ENCODE measurements around the gene TENM4. TPM values are rescaled to one million over a fixed set of nuclear protein-coding genes. Genes with fewer than 3 reads are reported as not detected.

Gene TENM4
- total RNA-seq, 1 donor from 2014 or later = 11.9 TPM

DNA sequence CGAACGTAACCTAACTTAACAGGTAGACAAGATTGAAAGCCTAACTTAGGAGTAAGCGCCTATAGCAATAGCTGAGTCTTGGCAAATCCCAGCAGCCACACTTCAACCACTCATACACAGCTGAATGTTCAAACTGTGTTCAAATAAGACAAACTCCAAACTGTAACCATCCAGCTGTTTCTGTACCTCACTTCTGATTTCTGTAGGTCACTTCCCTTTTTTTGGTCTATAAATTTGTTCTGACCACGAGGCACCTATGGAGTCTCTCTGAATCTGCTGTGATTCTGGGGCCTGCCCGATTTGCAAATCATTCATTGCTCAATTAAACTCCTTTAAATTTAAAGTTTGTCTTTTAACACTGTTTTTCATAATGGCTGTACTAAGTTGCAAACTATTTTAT lies 8.2 kb upstream of the TENM4 start:
- H3K4me1 ChIP-seq = no peaks in the 10 kb centered on the region
- H3K36me3 ChIP-seq = no peaks in the 10 kb centered on the region
- no peak overlapping the region for H3K27ac ChIP-seq
- DNase-seq (ENCODE audit: low spot score in 2 of 2) = no peak
- H3K9me3 ChIP-seq = no peaks in the 10 kb centered on the region
- H3K27me3 ChIP-seq = no peaks in the 10 kb centered on the region
- intact Hi-C loops (cut with DNase I) = no loop called here
- TF ChIP-seq, protein P1, sequence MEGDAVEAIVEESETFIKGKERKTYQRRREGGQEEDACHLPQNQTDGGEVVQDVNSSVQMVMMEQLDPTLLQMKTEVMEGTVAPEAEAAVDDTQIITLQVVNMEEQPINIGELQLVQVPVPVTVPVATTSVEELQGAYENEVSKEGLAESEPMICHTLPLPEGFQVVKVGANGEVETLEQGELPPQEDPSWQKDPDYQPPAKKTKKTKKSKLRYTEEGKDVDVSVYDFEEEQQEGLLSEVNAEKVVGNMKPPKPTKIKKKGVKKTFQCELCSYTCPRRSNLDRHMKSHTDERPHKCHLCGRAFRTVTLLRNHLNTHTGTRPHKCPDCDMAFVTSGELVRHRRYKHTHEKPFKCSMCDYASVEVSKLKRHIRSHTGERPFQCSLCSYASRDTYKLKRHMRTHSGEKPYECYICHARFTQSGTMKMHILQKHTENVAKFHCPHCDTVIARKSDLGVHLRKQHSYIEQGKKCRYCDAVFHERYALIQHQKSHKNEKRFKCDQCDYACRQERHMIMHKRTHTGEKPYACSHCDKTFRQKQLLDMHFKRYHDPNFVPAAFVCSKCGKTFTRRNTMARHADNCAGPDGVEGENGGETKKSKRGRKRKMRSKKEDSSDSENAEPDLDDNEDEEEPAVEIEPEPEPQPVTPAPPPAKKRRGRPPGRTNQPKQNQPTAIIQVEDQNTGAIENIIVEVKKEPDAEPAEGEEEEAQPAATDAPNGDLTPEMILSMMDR (IDR thresholded peaks at IDR 0.05) = no peak
- no peak overlapping the region for H3K4me3 ChIP-seq

DNA sequence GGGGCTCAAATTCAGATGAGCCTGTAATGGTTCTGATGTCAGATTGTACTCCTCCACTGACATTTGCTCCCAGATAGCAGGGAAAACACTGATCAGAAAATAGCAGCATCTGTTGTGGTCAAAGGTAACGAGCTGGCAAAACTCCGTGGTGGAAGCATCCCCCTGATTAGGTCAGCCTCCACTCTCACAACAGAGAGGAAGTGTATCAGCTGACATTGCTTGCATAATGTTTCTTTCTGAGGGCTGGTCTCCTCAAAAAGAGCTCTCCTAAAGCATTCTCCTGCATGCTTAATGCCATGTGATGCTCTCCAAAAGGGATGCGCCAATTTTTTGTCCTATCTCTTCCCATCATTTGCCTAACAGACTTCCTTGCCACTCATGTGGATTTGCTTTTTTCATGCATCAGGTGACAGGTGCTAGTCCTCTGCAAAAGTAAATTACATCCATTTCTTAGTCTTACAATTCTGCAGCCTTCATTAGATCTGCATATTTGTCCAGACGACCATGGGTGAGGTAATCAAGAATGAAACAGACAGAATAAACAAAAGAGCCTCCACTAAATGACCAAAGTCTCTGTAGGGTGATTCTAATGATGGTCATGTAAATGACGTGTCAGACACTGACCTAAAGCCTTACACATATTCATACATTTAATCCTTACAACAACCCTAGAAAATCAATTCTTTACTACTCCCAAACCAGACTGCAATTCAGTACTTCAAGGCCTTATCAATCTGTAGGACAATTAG lies 6.4 kb upstream of the TENM4 start:
- Histone ChIP-seq H3K4me1 (no peaks in the 10 kb centered on the region), H3K36me3 (no peaks in the 10 kb centered on the region), H3K27me3 (no peaks in the 10 kb centered on the region), H3K27ac (no peak overlapping the region), H3K9me3 (no peaks in the 10 kb centered on the region), H3K4me3 (no peak overlapping the region)
- TF ChIP-seq, protein P1 (IDR thresholded peaks at IDR 0.05) = no peak
- no peak for DNase-seq (ENCODE audit: low spot score in 2 of 2)
- intact Hi-C loops (cut with DNase I) = no loop called here

DNA sequence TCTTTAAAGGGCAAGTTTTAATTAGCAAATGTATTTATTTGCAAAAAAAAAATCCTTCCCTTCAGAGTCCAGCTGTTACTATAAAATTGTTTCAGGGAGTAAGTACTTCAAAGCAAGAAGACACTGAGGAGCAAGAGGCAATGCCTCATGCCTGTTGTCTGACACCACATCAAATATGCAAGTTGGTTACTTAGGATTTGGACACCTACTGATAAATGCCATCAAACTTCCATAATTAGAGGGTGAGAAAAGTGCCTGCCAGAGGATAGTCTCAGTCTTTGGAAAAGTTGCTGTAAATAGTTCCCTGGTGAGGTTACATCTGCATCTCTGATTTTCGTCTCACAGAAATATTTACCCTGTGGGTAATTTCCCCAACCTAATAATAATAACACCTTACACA lies 4.1 kb upstream of the TENM4 start:
- Histone ChIP-seq H3K4me3 (no peak overlapping the region), H3K4me1 (no peaks in the 10 kb centered on the region), H3K36me3 (no peaks in the 10 kb centered on the region), H3K27me3 (no peaks in the 10 kb centered on the region), H3K27ac (no peak overlapping the region), H3K9me3 (no peaks in the 10 kb centered on the region)
- intact Hi-C loops (cut with DNase I) = no loop called here
- DNase-seq (ENCODE audit: low spot score in 2 of 2) = no peak
- TF ChIP-seq, protein P1 (IDR thresholded peaks at IDR 0.05) = no peak

DNA sequence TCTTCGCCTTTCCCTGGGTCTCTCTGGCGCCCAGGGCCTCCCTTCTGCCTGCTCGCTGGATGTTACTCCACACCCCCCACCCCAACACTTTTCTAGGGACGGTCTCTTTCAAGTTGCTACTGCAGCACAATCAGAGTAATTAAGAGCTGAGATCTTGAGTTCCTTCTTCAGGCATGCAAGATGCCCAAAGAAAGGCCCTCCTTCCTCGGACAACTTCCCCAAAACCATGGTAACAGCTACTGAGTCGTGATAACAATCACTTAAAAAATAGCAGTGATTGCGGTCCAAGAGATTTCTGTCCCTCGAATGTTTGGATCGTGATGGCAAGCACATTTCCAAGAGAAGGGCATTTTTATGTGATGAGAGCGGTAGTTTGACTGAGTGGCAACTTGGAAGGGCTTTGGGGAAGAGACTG lies 638 bp upstream of the TENM4 start:
- H3K27me3 ChIP-seq = no peaks in the 10 kb centered on the region
- peak overlapping the region; percentile 87 to 89 for H3K27ac ChIP-seq
- peak overlapping the region; percentile 71 to 73 for H3K4me3 ChIP-seq
- H3K9me3 ChIP-seq = no peaks in the 10 kb centered on the region
- H3K4me1 ChIP-seq = peaks cover 0 to 8% of the 10 kb centered on the region in 2 donors
- TF ChIP-seq, protein P1 (IDR thresholded peaks at IDR 0.05) = no peak
- intact Hi-C loops (cut with DNase I) = loop anchor here (2.0 kb wide), 2 partner anchors 27 to 41 kb away; no protein-coding TSS in a partner anchor
- H3K36me3 ChIP-seq = no peaks in the 10 kb centered on the region
- peak in 1 of 2 donors; percentile 67 for DNase-seq (ENCODE audit: low spot score in 2 of 2)

DNA sequence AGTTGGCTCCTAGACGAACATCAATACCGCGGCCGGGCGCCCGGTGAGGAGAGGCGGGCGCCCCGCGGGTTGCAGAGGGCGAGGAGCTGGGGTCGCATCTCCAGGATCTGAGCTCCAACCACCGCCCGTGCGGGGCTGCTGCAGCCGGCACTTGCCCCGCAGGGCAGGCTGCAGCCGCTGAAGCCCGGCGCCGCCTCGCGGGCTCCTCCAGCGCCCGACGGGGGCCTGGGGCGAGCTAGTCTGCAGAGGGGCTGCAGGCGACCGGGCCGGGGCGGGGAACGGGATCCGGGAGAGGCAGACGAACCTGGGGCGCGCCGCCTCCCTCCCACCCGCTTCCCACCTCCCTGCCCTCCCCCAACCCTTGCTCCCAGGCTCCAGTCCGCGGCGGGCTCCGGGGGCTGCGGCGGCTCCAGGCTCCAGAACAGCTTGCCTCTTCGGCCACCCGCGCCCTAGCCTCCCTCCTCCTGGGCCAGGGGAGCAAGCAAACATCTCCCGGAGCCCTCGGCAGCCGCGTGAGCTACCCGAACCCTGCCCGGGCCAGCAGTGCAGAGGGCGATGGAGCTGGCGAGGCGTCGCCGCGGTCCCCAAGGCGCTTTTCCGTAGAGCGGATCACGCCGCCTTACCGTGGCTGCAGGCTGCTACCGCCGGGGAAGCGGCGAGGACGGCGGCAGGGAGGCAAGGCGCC lies 802 bp downstream of the TENM4 start:
- TF ChIP-seq, protein P1 (IDR thresholded peaks at IDR 0.05) = no peak
- Histone ChIP-seq H3K4me3 (peak overlapping the region; percentile 71 to 73), H3K27ac (peak overlapping the region; percentile 87 to 89), H3K4me1 (peaks cover 0 to 8% of the 10 kb centered on the region in 2 donors), H3K9me3 (no peaks in the 10 kb centered on the region), H3K27me3 (no peaks in the 10 kb centered on the region), H3K36me3 (no peaks in the 10 kb centered on the region)
- no peak for DNase-seq (ENCODE audit: low spot score in 2 of 2)
- intact Hi-C loops (cut with DNase I) = loop anchor here (2.0 to 10.0 kb wide), 7 partner anchors 25 to 743 kb away; no protein-coding TSS in a partner anchor
